IMR-90 (cell line): ENCODE measurements around the gene FEM1A.

ENCODE experiments used
- NFE2L2 ChIP-seq: fragments of 150-350 bp; IDR thresholded peaks from 2 replicates; pipeline ENCODE4 v1.6.1; 2016; ENCODE audit warnings: low read depth, mild to moderate bottlenecking, low read length
- TF ChIP-seq, protein P1 (sequence below): conservative IDR thresholded peaks from 2 replicates; pipeline ENCODE4 v1.5.1; 2012; ENCODE audit warnings: mild to moderate bottlenecking, low read depth, low read length, improper control_type of control experiment

DNA sequence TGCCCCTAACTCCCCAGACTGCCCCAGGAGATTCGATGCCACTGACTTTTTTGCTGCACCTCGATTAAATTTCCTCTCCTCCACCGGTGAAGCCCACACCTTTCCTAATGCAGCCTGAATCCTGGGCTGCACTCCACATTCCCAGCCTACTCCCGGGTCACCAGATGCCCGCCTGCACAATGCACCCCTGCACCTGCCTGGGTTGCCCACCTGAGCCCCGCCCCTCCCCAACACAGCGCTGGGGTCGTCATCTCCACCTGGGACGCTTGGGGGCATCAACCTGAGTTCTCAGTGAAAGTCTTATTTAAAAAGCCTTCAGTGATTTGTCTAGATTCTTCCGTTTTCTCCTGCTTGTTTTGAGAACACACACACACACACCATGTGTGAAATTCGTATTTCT lies 43.3 kb upstream of the FEM1A start:
- TF ChIP-seq, protein P1, sequence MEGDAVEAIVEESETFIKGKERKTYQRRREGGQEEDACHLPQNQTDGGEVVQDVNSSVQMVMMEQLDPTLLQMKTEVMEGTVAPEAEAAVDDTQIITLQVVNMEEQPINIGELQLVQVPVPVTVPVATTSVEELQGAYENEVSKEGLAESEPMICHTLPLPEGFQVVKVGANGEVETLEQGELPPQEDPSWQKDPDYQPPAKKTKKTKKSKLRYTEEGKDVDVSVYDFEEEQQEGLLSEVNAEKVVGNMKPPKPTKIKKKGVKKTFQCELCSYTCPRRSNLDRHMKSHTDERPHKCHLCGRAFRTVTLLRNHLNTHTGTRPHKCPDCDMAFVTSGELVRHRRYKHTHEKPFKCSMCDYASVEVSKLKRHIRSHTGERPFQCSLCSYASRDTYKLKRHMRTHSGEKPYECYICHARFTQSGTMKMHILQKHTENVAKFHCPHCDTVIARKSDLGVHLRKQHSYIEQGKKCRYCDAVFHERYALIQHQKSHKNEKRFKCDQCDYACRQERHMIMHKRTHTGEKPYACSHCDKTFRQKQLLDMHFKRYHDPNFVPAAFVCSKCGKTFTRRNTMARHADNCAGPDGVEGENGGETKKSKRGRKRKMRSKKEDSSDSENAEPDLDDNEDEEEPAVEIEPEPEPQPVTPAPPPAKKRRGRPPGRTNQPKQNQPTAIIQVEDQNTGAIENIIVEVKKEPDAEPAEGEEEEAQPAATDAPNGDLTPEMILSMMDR = no peak
- TF ChIP-seq NFE2L2 = no peak
